ENCODE measurements around the gene MBD6. TPM values are rescaled to one million over a fixed set of nuclear protein-coding genes. Genes with fewer than 3 reads are reported as not detected.

MBD6 gene
- total RNA-seq, 4 donors from 2014 or later = 36.6 to 155 (median 51.0) TPM

DNA sequence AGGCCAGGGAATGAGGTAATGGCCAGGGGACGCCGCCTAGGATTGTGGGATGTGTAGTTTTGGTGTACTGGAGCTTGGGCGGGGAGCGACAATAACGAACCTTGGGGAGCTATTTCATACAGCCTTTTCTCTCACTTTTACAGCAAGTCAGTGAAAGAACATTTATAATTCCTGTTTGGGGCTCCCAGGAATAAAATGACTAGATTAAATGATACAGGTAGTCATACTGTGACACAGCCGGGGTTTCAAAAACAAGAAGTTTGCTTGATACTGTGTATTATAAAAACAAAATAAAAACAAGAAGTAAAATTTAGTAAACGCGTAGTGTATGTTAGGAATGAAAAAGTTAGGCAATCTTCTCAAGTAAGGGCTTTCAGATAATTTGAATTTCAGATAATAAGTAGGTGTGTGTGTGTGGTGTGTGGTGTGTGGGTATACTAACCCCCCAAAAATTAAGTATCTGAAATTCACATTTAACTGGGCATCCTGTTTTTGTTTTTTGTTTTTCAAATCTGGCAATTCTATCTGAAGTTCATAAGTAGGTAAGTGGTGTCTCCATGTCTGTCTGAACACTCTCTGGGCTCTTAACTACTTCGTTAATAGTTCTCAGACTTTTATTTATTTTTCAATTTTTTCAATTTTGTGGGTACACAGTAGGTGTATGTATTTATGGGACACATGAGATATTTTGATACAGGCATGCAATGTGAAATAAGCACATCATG is 24.8 kb downstream of the MBD6 start:
- peaks cover 7 to 42% (median 26%) of the 10 kb centered on the region in 4 donors for H3K4me1 ChIP-seq
- peaks cover 33% of the 10 kb centered on the region for H3K27me3 ChIP-seq
- in situ Hi-C loops (cut with MboI; ENCODE audit: low pct_ligation_motif_present in 1 of 4, low pct_unique_long_range_greater_than_20kb in 1 of 4, low sequenced_read_pairs in 3 of 4) = no loop called here
- no peak for DNase-seq
- no peaks in the 10 kb centered on the region for H3K9me3 ChIP-seq
- WGBS, 2 donors (ENCODE audit: low coverage in 1 of 2) = 8 to 19% methylated on average over 6 to 9 of the region's 9 CpGs
- H3K36me3 ChIP-seq = no peaks in the 10 kb centered on the region
- H3K27ac ChIP-seq = peak overlapping the region; percentile 35 to 94 (median 91)
- intact Hi-C loops (cut with DNase I; ENCODE audit: low total_unique reads) = no loop called here
- H3K4me3 ChIP-seq = peak overlapping the region in 3 of 4 donors; percentile 80 to 94 (median 94)
- no peak for TF ChIP-seq POLR2A (IDR thresholded peaks at IDR 0.05)
- TF ChIP-seq, protein P1, sequence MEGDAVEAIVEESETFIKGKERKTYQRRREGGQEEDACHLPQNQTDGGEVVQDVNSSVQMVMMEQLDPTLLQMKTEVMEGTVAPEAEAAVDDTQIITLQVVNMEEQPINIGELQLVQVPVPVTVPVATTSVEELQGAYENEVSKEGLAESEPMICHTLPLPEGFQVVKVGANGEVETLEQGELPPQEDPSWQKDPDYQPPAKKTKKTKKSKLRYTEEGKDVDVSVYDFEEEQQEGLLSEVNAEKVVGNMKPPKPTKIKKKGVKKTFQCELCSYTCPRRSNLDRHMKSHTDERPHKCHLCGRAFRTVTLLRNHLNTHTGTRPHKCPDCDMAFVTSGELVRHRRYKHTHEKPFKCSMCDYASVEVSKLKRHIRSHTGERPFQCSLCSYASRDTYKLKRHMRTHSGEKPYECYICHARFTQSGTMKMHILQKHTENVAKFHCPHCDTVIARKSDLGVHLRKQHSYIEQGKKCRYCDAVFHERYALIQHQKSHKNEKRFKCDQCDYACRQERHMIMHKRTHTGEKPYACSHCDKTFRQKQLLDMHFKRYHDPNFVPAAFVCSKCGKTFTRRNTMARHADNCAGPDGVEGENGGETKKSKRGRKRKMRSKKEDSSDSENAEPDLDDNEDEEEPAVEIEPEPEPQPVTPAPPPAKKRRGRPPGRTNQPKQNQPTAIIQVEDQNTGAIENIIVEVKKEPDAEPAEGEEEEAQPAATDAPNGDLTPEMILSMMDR (IDR thresholded peaks at IDR 0.05) = no peak
- TF ChIP-seq EP300 (IDR thresholded peaks at IDR 0.05; ENCODE audit: low read depth) = no peak
- no peak for TF ChIP-seq POLR2AphosphoS5 (IDR thresholded peaks at IDR 0.05)

DNA sequence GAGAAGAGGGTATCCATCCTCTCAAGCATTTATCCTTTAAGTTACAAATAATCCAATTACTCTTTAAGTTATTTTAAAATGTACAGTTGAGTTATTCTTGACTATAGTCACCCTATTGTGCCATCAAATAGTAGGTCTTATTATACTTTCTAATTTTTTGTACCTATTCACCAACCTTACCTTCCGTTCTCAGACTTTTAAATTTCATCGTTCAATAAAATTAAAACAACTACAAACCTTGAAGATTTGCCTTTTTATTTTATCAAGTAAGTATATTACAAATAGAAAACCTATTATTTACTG is 25.3 kb downstream of the MBD6 start:
- H3K36me3 ChIP-seq = no peaks in the 10 kb centered on the region
- H3K4me1 ChIP-seq = peaks cover 7 to 37% (median 24%) of the 10 kb centered on the region in 4 donors
- 93 to 96% methylated on average over 2 of the region's 2 CpGs for WGBS, 2 donors (ENCODE audit: low coverage in 1 of 2)
- H3K27me3 ChIP-seq = peaks cover 38% of the 10 kb centered on the region
- intact Hi-C loops (cut with DNase I; ENCODE audit: low total_unique reads) (no loop called here), in situ Hi-C loops (cut with MboI; ENCODE audit: low pct_ligation_motif_present in 1 of 4, low pct_unique_long_range_greater_than_20kb in 1 of 4, low sequenced_read_pairs in 3 of 4) (no loop called here)
- DNase-seq = no peak
- no peaks in the 10 kb centered on the region for H3K9me3 ChIP-seq
- H3K4me3 ChIP-seq = no peak overlapping the region
- no peak overlapping the region for H3K27ac ChIP-seq
- no peak for TF ChIP-seq EP300 (IDR thresholded peaks at IDR 0.05; ENCODE audit: low read depth)
- no peak for TF ChIP-seq POLR2A (IDR thresholded peaks at IDR 0.05)
- TF ChIP-seq POLR2AphosphoS5 (IDR thresholded peaks at IDR 0.05) = no peak
- TF ChIP-seq, protein P1 (IDR thresholded peaks at IDR 0.05) = no peak

DNA sequence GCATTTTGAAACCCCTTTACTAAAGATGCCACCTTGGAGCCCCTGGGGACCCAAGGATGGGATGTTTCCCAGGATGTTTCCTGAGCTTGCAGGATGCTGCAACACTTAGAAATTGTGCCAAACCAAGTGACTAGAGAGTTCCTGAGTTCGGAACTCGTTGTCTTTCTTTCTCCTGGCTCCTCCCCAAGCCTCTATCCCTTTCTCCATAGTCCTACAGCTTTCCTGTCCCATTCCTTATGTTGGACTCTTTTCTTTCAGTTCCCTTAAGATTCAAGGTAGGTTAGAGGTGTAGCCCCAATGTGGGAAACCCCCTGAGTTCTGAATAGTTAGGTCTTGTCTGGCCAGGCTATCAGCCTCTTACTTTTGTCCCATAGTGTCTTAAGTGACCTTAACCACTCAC is 25.9 kb downstream of the MBD6 start:
- Histone ChIP-seq H3K27ac (no peak overlapping the region), H3K4me1 (peaks cover 7 to 37% (median 24%) of the 10 kb centered on the region in 4 donors), H3K36me3 (no peaks in the 10 kb centered on the region), H3K9me3 (no peaks in the 10 kb centered on the region), H3K4me3 (no peak overlapping the region), H3K27me3 (peaks cover 41% of the 10 kb centered on the region)
- TF ChIP-seq, protein P1 (IDR thresholded peaks at IDR 0.05) = no peak
- TF ChIP-seq POLR2A (IDR thresholded peaks at IDR 0.05) (no peak), POLR2AphosphoS5 (IDR thresholded peaks at IDR 0.05) (no peak), EP300 (IDR thresholded peaks at IDR 0.05; ENCODE audit: low read depth) (no peak)
- 40 to 42% methylated on average over 1 to 2 of the region's 2 CpGs for WGBS, 2 donors (ENCODE audit: low coverage in 1 of 2)
- intact Hi-C loops (cut with DNase I; ENCODE audit: low total_unique reads) (no loop called here), in situ Hi-C loops (cut with MboI; ENCODE audit: low pct_ligation_motif_present in 1 of 4, low pct_unique_long_range_greater_than_20kb in 1 of 4, low sequenced_read_pairs in 3 of 4) (no loop called here)
- no peak for DNase-seq

DNA sequence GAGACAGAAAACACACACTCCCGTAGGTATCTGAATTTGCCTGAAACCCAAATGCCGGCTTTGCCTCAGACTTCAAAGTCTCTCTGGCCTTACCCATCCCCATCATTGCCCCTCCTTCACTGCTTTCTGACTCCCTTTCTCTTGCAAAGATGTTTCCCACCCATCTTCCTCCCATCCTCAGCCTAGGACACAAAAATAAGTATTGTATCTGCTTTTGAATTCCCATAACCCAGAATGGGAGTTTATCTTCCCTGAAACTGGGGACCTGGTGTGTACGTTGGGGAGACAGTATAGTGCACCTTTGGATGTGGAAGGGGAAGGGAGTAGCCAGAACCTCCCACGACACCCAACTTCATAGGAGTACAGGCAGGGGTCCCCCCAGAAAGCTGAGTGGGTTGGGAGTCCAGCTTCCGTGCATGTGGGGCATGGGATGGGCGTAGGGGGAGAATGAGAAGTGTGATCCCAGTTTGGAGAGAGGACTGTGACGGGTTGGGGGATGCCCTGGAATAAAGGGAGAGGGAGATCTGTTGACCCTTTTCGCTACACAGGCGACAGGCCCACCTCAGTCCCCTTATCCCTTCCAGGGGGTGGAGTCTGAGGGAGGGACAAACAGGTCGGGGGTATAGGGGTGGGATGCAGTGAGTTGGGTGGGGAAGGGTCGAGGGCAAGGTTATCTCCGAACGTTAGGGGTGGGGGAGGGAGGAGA is 26.7 kb downstream of the MBD6 start:
- no peak for DNase-seq
- in situ Hi-C loops (cut with MboI; ENCODE audit: low pct_ligation_motif_present in 1 of 4, low pct_unique_long_range_greater_than_20kb in 1 of 4, low sequenced_read_pairs in 3 of 4) = no loop called here
- WGBS, 2 donors (ENCODE audit: low coverage in 1 of 2) = 36% methylated on average over 13 of the region's 13 CpGs; no CpG with 5 or more reads in 1 of the 2 donors
- H3K4me1 ChIP-seq = peaks cover 7 to 33% (median 24%) of the 10 kb centered on the region in 4 donors
- TF ChIP-seq POLR2A (IDR thresholded peaks at IDR 0.05) = no peak
- TF ChIP-seq, protein P1 (IDR thresholded peaks at IDR 0.05) = no peak
- TF ChIP-seq EP300 (IDR thresholded peaks at IDR 0.05; ENCODE audit: low read depth) = no peak
- no peak for TF ChIP-seq POLR2AphosphoS5 (IDR thresholded peaks at IDR 0.05)
- peaks cover 48% of the 10 kb centered on the region for H3K27me3 ChIP-seq
- H3K4me3 ChIP-seq = peak overlapping the region; percentile 5 to 42 (median 23)
- H3K9me3 ChIP-seq = no peaks in the 10 kb centered on the region
- peak overlapping the region in 1 of 4 donors; percentile 30 for H3K27ac ChIP-seq
- intact Hi-C loops (cut with DNase I; ENCODE audit: low total_unique reads) = no loop called here
- no peaks in the 10 kb centered on the region for H3K36me3 ChIP-seq
